Measurements from ENCODE around the gene MAP3K19. TPM values are rescaled to one million over a fixed set of nuclear protein-coding genes. Genes with fewer than 3 reads are reported as not detected.
"Not testable (repeated sequence)": the region's sequence is repeated elsewhere in the genome, so short reads cannot be mapped to it uniquely, and the experiment has no call there.

Gene MAP3K19
- total RNA-seq, 2 experiments from 2014 or later = not detected

DNA sequence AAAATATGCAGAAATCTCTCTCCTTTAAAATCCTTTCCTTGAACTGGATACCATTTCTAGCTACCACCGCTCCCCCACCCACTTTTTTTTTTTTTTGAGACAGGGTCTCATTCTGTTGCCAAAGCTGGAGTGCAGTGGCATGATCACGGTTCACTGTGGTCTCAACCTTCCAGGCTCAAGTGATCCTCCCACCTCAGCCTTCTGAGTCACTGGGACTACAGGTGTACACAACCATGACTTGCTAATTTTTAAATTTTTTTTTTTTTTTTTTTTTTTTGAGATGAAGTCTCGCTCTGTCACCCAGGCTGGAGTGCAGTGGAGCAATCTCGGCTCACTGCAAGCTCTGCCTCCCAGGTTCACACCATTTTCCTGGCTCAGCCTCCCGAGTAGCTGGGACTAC is 70.1 kb downstream of the MAP3K19 start:
- peaks cover 26% of the 10 kb centered on the region for H3K9me3 Mint-ChIP-seq (ENCODE audit: insufficient read depth)
- POLR2A ChIA-PET; H3K27me3 Mint-ChIP-seq (ENCODE audit: low read depth); H3K4me3 Mint-ChIP-seq; H3K27ac Mint-ChIP-seq; DNase-seq; ATAC-seq: not testable (repeated sequence)
- peaks cover 14% of the 10 kb centered on the region for H3K4me1 Mint-ChIP-seq (ENCODE audit: low read depth)
- peaks cover 19% of the 10 kb centered on the region for H3K36me3 Mint-ChIP-seq (ENCODE audit: low read depth)
- CTCF ChIA-PET = interaction anchor here (1.2 kb wide), 1 partner anchor 27 kb away, joined by 4 read pairs; no protein-coding TSS in a partner anchor

DNA sequence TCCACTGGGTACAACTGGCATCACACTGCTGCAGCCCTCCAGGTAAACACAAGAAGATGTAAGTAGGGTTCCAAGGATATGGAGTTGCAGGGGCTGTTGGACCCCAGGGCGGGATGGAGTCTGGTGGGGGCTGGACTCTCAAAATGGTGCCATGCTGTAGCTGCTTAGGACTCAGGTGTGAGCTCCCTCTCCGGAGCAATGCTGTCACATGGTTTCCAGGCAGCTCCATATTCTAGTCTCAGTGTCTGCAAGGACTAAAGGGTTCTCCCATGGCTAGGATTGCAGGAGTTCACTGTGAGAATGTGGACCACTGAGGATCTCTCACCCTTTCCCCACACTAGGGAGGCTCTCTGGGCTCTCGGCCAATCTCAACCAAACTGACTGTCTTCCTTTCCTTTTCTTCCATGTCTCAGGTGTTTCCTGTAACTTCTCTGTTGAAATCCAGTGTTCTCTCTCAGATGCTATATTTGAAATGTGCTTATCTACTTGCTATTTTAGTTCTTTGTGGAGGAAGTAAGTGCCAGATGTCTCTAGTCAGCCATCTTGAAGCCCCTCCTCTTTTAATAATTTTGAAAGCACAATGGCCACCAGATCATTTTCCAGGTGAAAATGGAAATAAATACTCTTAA is 71.1 kb downstream of the MAP3K19 start:
- CTCF ChIA-PET = no interaction called here

DNA sequence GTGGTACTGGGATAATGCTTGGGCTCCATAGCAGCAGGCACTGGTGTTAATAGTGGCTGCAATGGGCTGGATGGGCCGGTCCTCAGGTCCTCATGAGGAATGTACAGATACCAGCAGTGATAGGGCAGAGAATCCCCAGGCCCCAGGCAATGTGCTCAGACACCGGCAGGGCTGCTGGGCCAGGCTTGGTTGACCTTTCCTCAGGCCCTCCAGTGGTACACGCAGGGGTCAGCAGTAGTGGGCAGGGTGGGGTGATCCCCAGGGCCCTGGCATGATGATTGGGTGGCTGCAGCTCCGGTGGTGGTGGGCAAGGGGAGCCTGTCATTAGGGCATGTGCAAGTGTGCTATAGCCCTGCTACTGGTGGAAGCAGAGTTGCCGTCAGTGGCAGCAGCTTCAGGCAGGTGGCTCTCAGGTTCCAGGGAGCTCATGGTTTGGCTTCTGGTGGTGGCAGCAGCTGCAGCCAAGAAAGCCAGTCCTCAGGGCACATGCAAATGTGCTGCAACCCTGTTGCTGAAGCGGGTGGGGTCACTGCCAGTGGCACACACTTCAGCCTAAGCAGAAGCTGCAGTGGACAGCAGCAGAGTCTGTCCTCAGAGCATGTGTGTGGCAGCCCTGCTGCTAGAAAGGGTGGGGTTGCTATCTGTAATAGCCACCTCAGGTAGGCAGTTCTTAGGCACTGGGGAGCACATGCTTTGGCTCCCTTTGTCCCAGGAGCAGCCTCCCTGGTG is 71.8 kb downstream of the MAP3K19 start:
- peaks cover 35% of the 10 kb centered on the region for H3K9me3 Mint-ChIP-seq (ENCODE audit: insufficient read depth)
- H3K36me3 Mint-ChIP-seq (ENCODE audit: low read depth) = peaks cover 21% of the 10 kb centered on the region
- CTCF ChIA-PET = no interaction called here
- no peak overlapping the region for H3K4me3 Mint-ChIP-seq
- no peak for ATAC-seq
- peaks cover 4% of the 10 kb centered on the region for H3K27me3 Mint-ChIP-seq (ENCODE audit: low read depth)
- peaks cover 14% of the 10 kb centered on the region for H3K4me1 Mint-ChIP-seq (ENCODE audit: low read depth)
- POLR2A ChIA-PET = no interaction called here
- H3K27ac Mint-ChIP-seq = no peak overlapping the region
- DNase-seq = no peak

More for the DNA sequence above, 71.1 kb downstream of the MAP3K19 start:
- ATAC-seq = no peak
- H3K27me3 Mint-ChIP-seq (ENCODE audit: low read depth) = peaks cover 4% of the 10 kb centered on the region
- peaks cover 14% of the 10 kb centered on the region for H3K4me1 Mint-ChIP-seq (ENCODE audit: low read depth)
- POLR2A ChIA-PET = no interaction called here
- DNase-seq = no peak
- H3K27ac Mint-ChIP-seq = no peak overlapping the region
- no peak overlapping the region for H3K4me3 Mint-ChIP-seq
- H3K9me3 Mint-ChIP-seq (ENCODE audit: insufficient read depth) = peaks cover 31% of the 10 kb centered on the region
- peaks cover 21% of the 10 kb centered on the region for H3K36me3 Mint-ChIP-seq (ENCODE audit: low read depth)

DNA sequence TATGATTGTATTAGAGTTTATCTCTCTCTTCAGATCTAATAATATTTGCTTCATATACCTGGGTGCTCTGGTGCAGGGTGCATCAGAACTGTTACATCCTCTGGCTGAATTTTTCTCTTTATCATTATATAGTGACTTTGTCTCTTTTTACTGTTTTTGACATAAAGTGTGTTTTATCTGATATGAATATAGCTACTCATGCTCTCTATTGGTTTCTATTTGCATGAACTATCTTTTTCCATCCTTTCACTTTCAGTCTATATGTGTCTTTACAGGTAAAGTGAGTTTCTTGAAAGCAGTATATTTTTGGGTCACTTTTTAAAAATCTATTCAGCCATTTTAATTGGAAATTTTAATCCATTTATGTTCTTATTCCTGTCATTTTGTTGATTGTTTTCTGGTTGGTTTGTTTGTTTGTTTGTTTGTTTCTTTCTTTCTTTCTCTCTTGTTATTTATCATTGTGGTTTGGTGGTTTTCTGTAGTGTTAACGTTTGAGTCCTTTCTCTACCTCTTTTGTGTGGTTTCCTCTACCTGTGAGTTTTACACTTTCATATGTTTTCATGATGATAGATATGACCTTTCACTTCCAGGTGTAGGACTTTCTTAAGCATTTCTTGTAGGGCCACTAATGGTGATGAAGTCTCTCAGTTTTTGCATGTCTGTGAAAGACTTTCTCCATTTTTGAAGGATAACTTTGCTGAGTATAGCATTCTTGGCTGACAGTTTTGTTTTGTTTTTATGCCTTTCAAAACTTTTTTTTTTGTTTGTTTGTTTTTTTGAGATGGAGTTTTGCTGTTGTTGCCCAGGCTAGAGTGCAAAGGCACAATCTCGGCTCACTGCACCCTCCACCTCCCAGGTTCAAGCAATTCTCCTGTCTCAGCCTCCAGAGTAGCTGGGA is 73.8 kb downstream of the MAP3K19 start:
- Mint-ChIP-seq H3K27me3 (ENCODE audit: low read depth) (peaks cover 4% of the 10 kb centered on the region), H3K4me1 (ENCODE audit: low read depth) (peaks cover 14% of the 10 kb centered on the region), H3K36me3 (ENCODE audit: low read depth) (peaks cover 21% of the 10 kb centered on the region), H3K4me3 (no peak overlapping the region), H3K9me3 (ENCODE audit: insufficient read depth) (peaks cover 50% of the 10 kb centered on the region), H3K27ac (peak overlapping the region; percentile 7)
- ATAC-seq = peak; percentile 36
- DNase-seq = no peak
- POLR2A ChIA-PET = no interaction called here
- CTCF ChIA-PET = no interaction called here

DNA sequence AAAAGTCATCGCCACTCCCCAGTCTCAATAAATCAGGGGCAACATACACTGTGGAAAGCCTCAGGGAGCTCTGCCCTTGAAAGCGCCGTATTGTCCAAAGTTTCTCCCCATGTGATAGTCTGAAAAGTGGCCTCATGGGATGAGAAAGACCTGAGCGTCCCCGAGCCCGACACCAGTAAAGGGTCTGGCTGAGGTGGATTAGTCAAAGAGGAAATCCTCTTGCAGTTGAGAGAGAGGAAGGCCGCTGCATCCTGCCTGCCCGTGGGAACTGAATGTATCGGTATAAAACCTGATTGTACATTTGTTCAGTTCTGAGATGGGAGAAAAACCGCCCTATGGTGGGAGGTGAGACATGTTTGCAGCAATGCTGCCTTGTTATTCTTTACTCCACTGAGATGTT is 80.1 kb downstream of the MAP3K19 start:
- Mint-ChIP-seq H3K9me3 (ENCODE audit: insufficient read depth) (peaks cover 24% of the 10 kb centered on the region), H3K27ac (peak overlapping the region; percentile 52)
- H3K4me3 Mint-ChIP-seq; H3K4me1 Mint-ChIP-seq (ENCODE audit: low read depth); CTCF ChIA-PET; H3K27me3 Mint-ChIP-seq (ENCODE audit: low read depth); H3K36me3 Mint-ChIP-seq (ENCODE audit: low read depth); DNase-seq; POLR2A ChIA-PET; ATAC-seq: not testable (repeated sequence)

DNA sequence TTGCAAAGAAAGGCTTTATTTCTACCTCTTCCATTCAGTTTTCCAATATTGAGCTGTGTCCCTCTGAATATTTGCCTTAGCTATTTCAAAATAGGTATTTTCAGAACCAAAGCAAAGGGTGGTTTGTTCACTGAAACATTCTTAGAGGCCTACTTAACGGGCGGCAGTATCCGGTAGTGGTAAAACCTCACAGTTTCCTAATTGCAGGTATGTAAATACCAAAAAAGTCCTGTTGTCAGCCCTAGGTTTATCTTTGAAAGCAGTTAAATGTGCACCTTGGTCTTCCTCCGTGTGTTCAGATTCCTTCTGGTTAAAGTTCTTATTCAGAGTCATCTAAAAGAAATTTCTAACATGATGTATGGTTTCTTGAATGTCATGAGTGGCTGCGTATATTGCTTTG is 89.8 kb downstream of the MAP3K19 start:
- H3K36me3 Mint-ChIP-seq (ENCODE audit: low read depth) = peaks cover 48% of the 10 kb centered on the region
- CTCF ChIA-PET = no interaction called here
- no peaks in the 10 kb centered on the region for H3K4me1 Mint-ChIP-seq (ENCODE audit: low read depth)
- H3K27ac Mint-ChIP-seq = no peak overlapping the region
- ATAC-seq (no peak), DNase-seq (no peak)
- no peak overlapping the region for H3K4me3 Mint-ChIP-seq
- H3K9me3 Mint-ChIP-seq (ENCODE audit: insufficient read depth) = no peaks in the 10 kb centered on the region
- POLR2A ChIA-PET = no interaction called here
- H3K27me3 Mint-ChIP-seq (ENCODE audit: low read depth) = no peaks in the 10 kb centered on the region

DNA sequence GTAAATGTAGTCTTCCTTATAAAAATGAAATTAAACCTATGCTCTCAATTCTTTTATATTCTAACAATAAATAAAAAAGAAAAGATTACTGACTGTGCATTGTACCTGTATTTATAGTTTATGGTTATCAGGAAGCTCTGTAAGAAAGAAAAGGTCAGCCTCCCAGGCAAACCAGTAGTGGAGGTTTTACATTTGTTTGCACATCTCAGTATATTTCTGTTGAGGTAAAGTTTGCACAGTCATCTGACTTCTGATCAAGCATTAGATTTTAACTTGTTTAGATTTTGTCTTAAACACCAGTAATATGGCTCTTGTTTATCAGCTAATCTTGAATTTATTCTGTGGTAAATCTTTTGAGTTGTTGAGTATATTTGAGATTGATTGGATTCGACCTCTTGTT is 91.5 kb downstream of the MAP3K19 start:
- Mint-ChIP-seq H3K4me1 (ENCODE audit: low read depth) (no peaks in the 10 kb centered on the region), H3K36me3 (ENCODE audit: low read depth) (peaks cover 58% of the 10 kb centered on the region)
- ATAC-seq = no peak

DNA sequence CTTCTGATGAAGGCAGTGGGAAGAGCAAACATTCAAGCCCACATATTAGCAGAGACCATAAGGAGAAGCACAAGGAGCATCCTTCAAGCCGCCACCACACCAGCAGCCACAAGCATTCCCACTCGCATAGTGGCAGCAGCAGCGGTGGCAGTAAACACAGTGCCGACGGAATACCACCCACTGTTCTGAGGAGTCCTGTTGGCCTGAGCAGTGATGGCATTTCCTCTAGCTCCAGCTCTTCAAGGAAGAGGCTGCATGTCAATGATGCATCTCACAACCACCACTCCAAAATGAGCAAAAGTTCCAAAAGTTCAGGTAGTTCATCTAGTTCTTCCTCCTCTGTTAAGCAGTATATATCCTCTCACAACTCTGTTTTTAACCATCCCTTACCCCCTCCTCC is 93.2 kb downstream of the MAP3K19 start:
- no peak overlapping the region for H3K4me3 Mint-ChIP-seq
- peaks cover 64% of the 10 kb centered on the region for H3K36me3 Mint-ChIP-seq (ENCODE audit: low read depth)
- ATAC-seq = no peak
- ChIA-PET CTCF (no interaction called here), POLR2A (no interaction called here)
- no peaks in the 10 kb centered on the region for H3K9me3 Mint-ChIP-seq (ENCODE audit: insufficient read depth)
- DNase-seq = no peak
- no peak overlapping the region for H3K27ac Mint-ChIP-seq
- no peaks in the 10 kb centered on the region for H3K27me3 Mint-ChIP-seq (ENCODE audit: low read depth)
- H3K4me1 Mint-ChIP-seq (ENCODE audit: low read depth) = peaks cover 13% of the 10 kb centered on the region

More for the DNA sequence above, 91.5 kb downstream of the MAP3K19 start:
- POLR2A ChIA-PET = no interaction called here
- H3K27me3 Mint-ChIP-seq (ENCODE audit: low read depth) = no peaks in the 10 kb centered on the region
- no peak for DNase-seq
- no peaks in the 10 kb centered on the region for H3K9me3 Mint-ChIP-seq (ENCODE audit: insufficient read depth)
- no peak overlapping the region for H3K4me3 Mint-ChIP-seq
- CTCF ChIA-PET = interaction anchor here (1.3 kb wide), 1 partner anchor 10 kb away, joined by 4 read pairs; no protein-coding TSS in a partner anchor
- H3K27ac Mint-ChIP-seq = no peak overlapping the region

DNA sequence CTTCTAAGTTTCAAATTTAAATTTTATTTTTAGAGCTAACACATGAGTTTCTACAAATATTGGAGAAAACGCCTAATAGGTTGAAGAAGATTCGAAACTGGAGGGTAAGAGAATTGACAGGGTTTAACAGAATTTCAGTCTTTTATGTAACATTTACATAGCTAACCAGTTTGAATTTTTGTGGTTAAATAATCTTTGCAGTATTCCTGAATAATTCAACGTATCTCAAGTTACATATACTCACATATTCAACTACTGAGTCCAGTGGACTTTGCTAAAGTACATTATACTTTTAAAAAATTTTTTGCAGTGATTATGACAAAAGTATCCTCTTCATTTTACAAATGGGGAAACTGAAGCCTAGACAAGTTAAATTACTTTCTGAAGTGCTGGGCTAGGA is 94.6 kb downstream of the MAP3K19 start:
- Mint-ChIP-seq H3K4me3 (no peak overlapping the region), H3K9me3 (ENCODE audit: insufficient read depth) (no peaks in the 10 kb centered on the region), H3K36me3 (ENCODE audit: low read depth) (peaks cover 66% of the 10 kb centered on the region), H3K27ac (no peak overlapping the region), H3K27me3 (ENCODE audit: low read depth) (no peaks in the 10 kb centered on the region), H3K4me1 (ENCODE audit: low read depth) (peaks cover 21% of the 10 kb centered on the region)
- DNase-seq = no peak
- ChIA-PET CTCF (no interaction called here), POLR2A (no interaction called here)
- ATAC-seq = no peak

DNA sequence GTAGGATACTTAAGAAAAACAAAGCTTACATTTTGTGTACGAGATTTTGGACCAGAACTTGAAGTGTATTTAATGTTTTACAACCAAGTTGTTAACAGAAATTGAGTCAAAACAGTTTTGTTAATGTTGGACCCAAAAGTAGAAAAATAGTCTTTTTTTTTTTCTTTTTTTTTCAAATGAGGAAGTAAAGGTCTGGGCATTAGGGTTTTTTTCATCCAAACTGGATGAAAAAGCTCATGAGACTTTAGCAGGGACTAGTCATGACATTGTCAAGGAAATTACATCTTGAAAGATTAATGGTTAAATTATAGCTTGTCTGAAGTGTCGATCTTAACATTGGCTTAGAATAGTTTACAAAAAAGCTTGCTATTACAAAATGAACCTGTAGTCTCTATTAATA is 96.4 kb downstream of the MAP3K19 start:
- no peak overlapping the region for H3K27ac Mint-ChIP-seq
- no peak for ATAC-seq
- ChIA-PET CTCF (interaction anchor here (3.1 kb wide), 1 partner anchor 11 kb away, joined by 14 read pairs; no protein-coding TSS in a partner anchor), POLR2A (interaction anchor here (1.6 kb wide), 1 partner anchor 32 kb away, joined by 3 read pairs; the partner anchor contains the start of gene CCNT2)
- H3K9me3 Mint-ChIP-seq (ENCODE audit: insufficient read depth) = no peaks in the 10 kb centered on the region
- no peak for DNase-seq
- peaks cover 66% of the 10 kb centered on the region for H3K36me3 Mint-ChIP-seq (ENCODE audit: low read depth)
- H3K27me3 Mint-ChIP-seq (ENCODE audit: low read depth) = no peaks in the 10 kb centered on the region
- no peak overlapping the region for H3K4me3 Mint-ChIP-seq
- peaks cover 23% of the 10 kb centered on the region for H3K4me1 Mint-ChIP-seq (ENCODE audit: low read depth)

DNA sequence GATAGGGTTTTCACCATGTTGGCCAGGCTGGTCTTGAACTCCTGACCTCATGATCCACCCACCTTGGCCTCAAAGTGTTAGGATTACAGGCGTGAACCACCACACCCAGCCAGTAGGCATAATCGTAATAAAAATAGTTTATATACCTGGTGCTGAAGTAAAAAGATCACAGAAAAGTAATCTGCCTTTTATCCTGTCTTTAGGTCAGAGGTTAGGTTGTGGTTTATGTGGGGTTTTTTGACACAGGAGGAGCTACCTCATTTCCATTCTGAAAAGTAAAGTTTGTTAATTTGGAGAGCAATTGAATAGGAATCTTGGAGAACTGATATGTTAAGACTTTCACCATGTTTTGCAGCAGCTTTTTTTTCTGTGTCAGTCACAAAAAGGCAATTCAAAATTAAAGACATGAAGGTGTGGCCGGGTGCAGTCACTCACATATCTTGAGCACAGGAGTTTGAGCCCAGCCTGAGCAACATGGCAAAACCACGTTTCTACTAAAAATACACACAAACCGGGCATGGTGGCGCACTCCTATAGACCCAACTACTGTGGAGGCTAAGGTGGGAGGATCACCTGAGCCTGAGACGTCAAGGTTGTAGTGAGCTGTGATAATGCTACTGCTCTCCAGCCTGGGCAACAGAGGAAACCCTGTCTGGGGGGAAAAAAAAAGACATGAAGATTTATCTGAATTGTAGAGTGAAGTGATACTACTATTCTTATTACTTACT is 97.1 kb downstream of the MAP3K19 start:
- no peaks in the 10 kb centered on the region for H3K27me3 Mint-ChIP-seq (ENCODE audit: low read depth)
- peaks cover 23% of the 10 kb centered on the region for H3K4me1 Mint-ChIP-seq (ENCODE audit: low read depth)
- DNase-seq = no peak
- no peaks in the 10 kb centered on the region for H3K9me3 Mint-ChIP-seq (ENCODE audit: insufficient read depth)
- peaks cover 69% of the 10 kb centered on the region for H3K36me3 Mint-ChIP-seq (ENCODE audit: low read depth)
- H3K27ac Mint-ChIP-seq = peak overlapping the region; percentile 77
- no peak overlapping the region for H3K4me3 Mint-ChIP-seq
- POLR2A ChIA-PET = interaction anchor here (0.5 to 1.6 kb wide), 3 partner anchors 12 to 32 kb away, joined by 3 read pairs; partner anchors contain the start of gene CCNT2
- CTCF ChIA-PET = interaction anchor here (1.0 to 3.1 kb wide), 2 partner anchors 11 to 54 kb away, joined by 3 to 14 read pairs; no protein-coding TSS in a partner anchor
- peak; percentile 50 for ATAC-seq

Measured in activated CD8-positive, alpha-beta T cell treated with anti-CD3 and anti-CD28 coated beads, Interleukin-2, amount 10 ng/mL, durations not matched to agents 7 days and 5 days (primary cell).